Dedifferentiated amniotic fluid mesenchymal stem cell (primary cell): Measurements from ENCODE around the gene CNTNAP2.

ENCODE experiments used
- DNase-seq: peaks from one replicate; pipeline ENCODE4 v3.0.0-alpha.2; 2016; ENCODE audit errors: extremely low spot score

CNTNAP2 gene

GRCh38 chr7:147852833-147853232 is 1736.2 kb downstream of the CNTNAP2 start:
- DNase-seq, result no peak

- DNase-seq, result no peak
Measured at GRCh38 chr7:147857152-147858140, 1740.8 kb downstream of the CNTNAP2 start.

- DNase-seq, result no peak
Measured at GRCh38 chr7:147858421-147858820, 1741.8 kb downstream of the CNTNAP2 start.

- DNase-seq, result no peak
Measured at GRCh38 chr7:147859033-147859432, 1742.4 kb downstream of the CNTNAP2 start.

- DNase-seq, result no peak
Measured at GRCh38 chr7:147859486-147859885, 1742.9 kb downstream of the CNTNAP2 start.

- peak; percentile 27 for DNase-seq
Measured at GRCh38 chr7:147861058-147861716, 1744.6 kb downstream of the CNTNAP2 start.

- DNase-seq, result no peak
Measured at GRCh38 chr7:147861945-147862344, 1745.3 kb downstream of the CNTNAP2 start.

- no peak for DNase-seq
Measured at GRCh38 chr7:147869456-147869855, 1752.9 kb downstream of the CNTNAP2 start.

- no peak for DNase-seq
Measured at GRCh38 chr7:147878912-147879661, 1762.5 kb downstream of the CNTNAP2 start.

GRCh38 chr7:147885869-147886268 is 1769.3 kb downstream of the CNTNAP2 start:
- no peak for DNase-seq

- DNase-seq, result no peak
Measured at GRCh38 chr7:147894271-147894670, 1777.7 kb downstream of the CNTNAP2 start.

GRCh38 chr7:147896121-147896520 is 1779.5 kb downstream of the CNTNAP2 start:
- DNase-seq, result no peak

- no peak for DNase-seq
Measured at GRCh38 chr7:147903536-147904218, 1787.1 kb downstream of the CNTNAP2 start.

GRCh38 chr7:147904219-147904576 is 1787.6 kb downstream of the CNTNAP2 start:
- DNase-seq, result no peak

GRCh38 chr7:147909431-147910148 is 1793.0 kb downstream of the CNTNAP2 start:
- no peak for DNase-seq

GRCh38 chr7:147911201-147911601 is 1794.6 kb downstream of the CNTNAP2 start:
- DNase-seq, result no peak

- DNase-seq, result no peak
Measured at GRCh38 chr7:147912291-147912690, 1795.7 kb downstream of the CNTNAP2 start.

- DNase-seq, result no peak
Measured at GRCh38 chr7:147912946-147913638, 1796.5 kb downstream of the CNTNAP2 start.

GRCh38 chr7:147915781-147916180 is 1799.2 kb downstream of the CNTNAP2 start:
- no peak for DNase-seq

GRCh38 chr7:147916573-147916972 is 1800.0 kb downstream of the CNTNAP2 start:
- DNase-seq, result no peak
